Chondrocyte (in vitro differentiated cells): ENCODE measurements around the gene TPST2. TPM values are rescaled to one million over a fixed set of nuclear protein-coding genes. Genes with fewer than 3 reads are reported as not detected.
A peak's percentile ranks its signal among the peaks of the same experiment; 100 is the strongest.

Experiments used
- DNase-seq: peaks from one replicate; pipeline ENCODE4 v3.0.0; 2021; ENCODE audit warnings: mixed read lengths, low spot score
- H3K27ac Mint-ChIP-seq: one replicate; pipeline ENCODE4 v1.8.0; 2021; ENCODE audit warnings: mild to moderate bottlenecking, moderate library complexity, mixed read lengths; ENCODE audit not compliant: unreplicated experiment
- H3K27me3 Mint-ChIP-seq: 2 replicates; pipeline ENCODE4 v1.8.0; 2021; ENCODE audit warnings: low read depth, mixed read lengths
- H3K36me3 Mint-ChIP-seq: 2 replicates; pipeline ENCODE4 v1.8.0; 2021; ENCODE audit warnings: low read depth, mixed read lengths
- H3K4me1 Mint-ChIP-seq: 2 replicates; pipeline ENCODE4 v1.8.0; 2021; ENCODE audit warnings: low read depth, mild to moderate bottlenecking, mixed read lengths
- H3K4me3 Mint-ChIP-seq: one replicate; pipeline ENCODE4 v1.8.0; 2021; ENCODE audit warnings: mild to moderate bottlenecking, moderate library complexity, mixed read lengths; ENCODE audit not compliant: unreplicated experiment
- H3K9me3 Mint-ChIP-seq: 2 replicates; pipeline ENCODE4 v1.8.0; 2021; ENCODE audit warnings: low read depth, mixed read lengths
- CTCF ChIP-seq: fragments of 200-600 bp; sonication (generic); IDR thresholded peaks from 2 replicates; pipeline ENCODE4 v1.5.0; 2021; ENCODE audit warnings: antibody characterized with exemption, mild to moderate bottlenecking, moderate library complexity
- total RNA-seq: library from RNA; stranded (reverse); gene quantifications from 3 replicates; pipeline ENCODE4 v1.2.1, GENCODE V29; 2021

Gene TPST2
- total RNA-seq, 1 donor from 2014 or later, result 75.8 TPM

GRCh38 chr22:26550498-26551033 lies 39.4 kb downstream of the TPST2 start:
- Mint-ChIP-seq H3K4me1 (peaks cover 49% of the 10 kb centered on the region), H3K4me3 (peak overlapping the region; percentile 31), H3K27me3 (no peaks in the 10 kb centered on the region), H3K27ac (peak overlapping the region; percentile 97), H3K36me3 (peaks cover 5% of the 10 kb centered on the region), H3K9me3 (no peaks in the 10 kb centered on the region)
- TF ChIP-seq CTCF, result no peak
- DNase-seq, result no peak

- Mint-ChIP-seq H3K9me3 (no peaks in the 10 kb centered on the region), H3K4me1 (peaks cover 49% of the 10 kb centered on the region), H3K4me3 (peak overlapping the region; percentile 31), H3K36me3 (peaks cover 5% of the 10 kb centered on the region), H3K27me3 (no peaks in the 10 kb centered on the region), H3K27ac (peak overlapping the region; percentile 97)
- no peak for DNase-seq
- TF ChIP-seq CTCF, result no peak
Measured at GRCh38 chr22:26549902-26550497, 39.9 kb downstream of the TPST2 start.

GRCh38 chr22:26548984-26549383 lies 40.9 kb downstream of the TPST2 start:
- no peaks in the 10 kb centered on the region for H3K9me3 Mint-ChIP-seq
- TF ChIP-seq CTCF, result no peak
- H3K27ac Mint-ChIP-seq, result peak overlapping the region; percentile 27
- H3K4me3 Mint-ChIP-seq, result no peak overlapping the region
- no peak for DNase-seq
- no peaks in the 10 kb centered on the region for H3K27me3 Mint-ChIP-seq
- H3K4me1 Mint-ChIP-seq, result peaks cover 47% of the 10 kb centered on the region
- peaks cover 5% of the 10 kb centered on the region for H3K36me3 Mint-ChIP-seq

GRCh38 chr22:26548303-26548702 lies 41.6 kb downstream of the TPST2 start:
- H3K27ac Mint-ChIP-seq, result no peak overlapping the region
- no peaks in the 10 kb centered on the region for H3K9me3 Mint-ChIP-seq

GRCh38 chr22:26547837-26548236 lies 42.1 kb downstream of the TPST2 start:
- no peak overlapping the region for H3K27ac Mint-ChIP-seq
- H3K27me3 Mint-ChIP-seq, result no peaks in the 10 kb centered on the region
- no peak for TF ChIP-seq CTCF

More at GRCh38 chr22:26548303-26548702, 41.6 kb downstream of the TPST2 start:
- H3K4me1 Mint-ChIP-seq, result peaks cover 40% of the 10 kb centered on the region
- H3K4me3 Mint-ChIP-seq, result no peak overlapping the region
- DNase-seq, result no peak
- peaks cover 5% of the 10 kb centered on the region for H3K36me3 Mint-ChIP-seq
- no peak for TF ChIP-seq CTCF
- H3K27me3 Mint-ChIP-seq, result no peaks in the 10 kb centered on the region

More at GRCh38 chr22:26547837-26548236, 42.1 kb downstream of the TPST2 start:
- Mint-ChIP-seq H3K36me3 (peaks cover 5% of the 10 kb centered on the region), H3K4me3 (no peak overlapping the region), H3K9me3 (no peaks in the 10 kb centered on the region), H3K4me1 (peaks cover 35% of the 10 kb centered on the region)
- DNase-seq, result no peak
